ENCODE measurements around the gene LAMA3. TPM values are rescaled to one million over a fixed set of nuclear protein-coding genes. Genes with fewer than 3 reads are reported as not detected.

Gene LAMA3
- total RNA-seq, 4 donors from 2014 or later: 14.9 to 81.4 (median 69.3) TPM

GRCh38 chr18:23897291-23897690 lies 208.0 kb downstream of the LAMA3 start:
- TF ChIP-seq POLR2A (IDR thresholded peaks at IDR 0.05): no peak
- TF ChIP-seq CTCF (IDR thresholded peaks at IDR 0.05): no peak

GRCh38 chr18:23897733-23898132 lies 208.5 kb downstream of the LAMA3 start:
- no peaks in the 10 kb centered on the region for H3K4me1 ChIP-seq
- DNase-seq: no peak
- no peak overlapping the region for H3K4me3 ChIP-seq
- no peaks in the 10 kb centered on the region for H3K27me3 ChIP-seq
- TF ChIP-seq CTCF (IDR thresholded peaks at IDR 0.05) (no peak), POLR2A (IDR thresholded peaks at IDR 0.05) (no peak)
- H3K36me3 ChIP-seq: peaks cover 0 to 15% (median 0%) of the 10 kb centered on the region in 3 donors
- no peaks in the 10 kb centered on the region for H3K9me3 ChIP-seq
- H3K27ac ChIP-seq: no peak overlapping the region

More at GRCh38 chr18:23897291-23897690, 208.0 kb downstream of the LAMA3 start:
- H3K9me3 ChIP-seq: no peaks in the 10 kb centered on the region
- H3K4me3 ChIP-seq: no peak overlapping the region
- H3K27me3 ChIP-seq: no peaks in the 10 kb centered on the region
- DNase-seq: no peak
- no peak overlapping the region for H3K27ac ChIP-seq
- peaks cover 0 to 15% (median 0%) of the 10 kb centered on the region in 3 donors for H3K36me3 ChIP-seq
- H3K4me1 ChIP-seq: no peaks in the 10 kb centered on the region

GRCh38 chr18:23900994-23901393 lies 211.7 kb downstream of the LAMA3 start:
- Histone ChIP-seq H3K27ac (no peak overlapping the region), H3K27me3 (no peaks in the 10 kb centered on the region)
- no peak for DNase-seq

GRCh38 chr18:23902396-23902795 lies 213.1 kb downstream of the LAMA3 start:
- TF ChIP-seq POLR2A (IDR thresholded peaks at IDR 0.05) (no peak), CTCF (IDR thresholded peaks at IDR 0.05) (no peak)
- DNase-seq: no peak

More at GRCh38 chr18:23900994-23901393, 211.7 kb downstream of the LAMA3 start:
- no peak for TF ChIP-seq POLR2A (IDR thresholded peaks at IDR 0.05)
- TF ChIP-seq CTCF (IDR thresholded peaks at IDR 0.05): no peak
- peaks cover 0 to 29% (median 0%) of the 10 kb centered on the region in 3 donors for H3K36me3 ChIP-seq
- no peak overlapping the region for H3K4me3 ChIP-seq
- H3K4me1 ChIP-seq: no peaks in the 10 kb centered on the region
- H3K9me3 ChIP-seq: no peaks in the 10 kb centered on the region

GRCh38 chr18:23903971-23904370 lies 214.7 kb downstream of the LAMA3 start:
- Histone ChIP-seq H3K27me3 (no peaks in the 10 kb centered on the region), H3K4me1 (no peaks in the 10 kb centered on the region), H3K27ac (no peak overlapping the region), H3K4me3 (no peak overlapping the region), H3K9me3 (no peaks in the 10 kb centered on the region), H3K36me3 (peaks cover 0 to 36% (median 0%) of the 10 kb centered on the region in 3 donors)
- no peak for DNase-seq
- TF ChIP-seq POLR2A (IDR thresholded peaks at IDR 0.05) (no peak), CTCF (IDR thresholded peaks at IDR 0.05) (no peak)

More at GRCh38 chr18:23902396-23902795, 213.1 kb downstream of the LAMA3 start:
- H3K27ac ChIP-seq: no peak overlapping the region
- no peak overlapping the region for H3K4me3 ChIP-seq
- H3K36me3 ChIP-seq: peaks cover 0 to 30% (median 0%) of the 10 kb centered on the region in 3 donors
- no peaks in the 10 kb centered on the region for H3K4me1 ChIP-seq
- no peaks in the 10 kb centered on the region for H3K9me3 ChIP-seq
- H3K27me3 ChIP-seq: no peaks in the 10 kb centered on the region

GRCh38 chr18:23906658-23907057 lies 217.4 kb downstream of the LAMA3 start:
- Histone ChIP-seq H3K27me3 (no peaks in the 10 kb centered on the region), H3K9me3 (no peaks in the 10 kb centered on the region), H3K27ac (no peak overlapping the region), H3K4me3 (no peak overlapping the region), H3K4me1 (no peaks in the 10 kb centered on the region), H3K36me3 (peaks cover 0 to 41% (median 0%) of the 10 kb centered on the region in 3 donors)
- DNase-seq: no peak
- TF ChIP-seq CTCF (IDR thresholded peaks at IDR 0.05) (no peak), POLR2A (IDR thresholded peaks at IDR 0.05) (no peak)

All from Peyer's patch (tissue), 4 donors.